K562 (cell line): ENCODE data around the gene FLCN. TPM values are rescaled to one million over a fixed set of nuclear protein-coding genes. Genes with fewer than 3 reads are reported as not detected.
A peak's percentile ranks its signal among the peaks of the same experiment; 100 is the strongest.

Experiments used
- ASH1L ChIP-seq: fragments of 450-650 bp; IDR thresholded peaks from 2 replicates; pipeline ENCODE4 v1.6.1; 2018; ENCODE audit warnings: borderline replicate concordance, mild to moderate bottlenecking, low read depth; ENCODE audit not compliant: partially characterized antibody
- CAMTA2 ChIP-seq: fragments of 250-450 bp; sonication (Bioruptor Pico); conservative IDR thresholded peaks from 2 replicates; pipeline ENCODE4 v1.5.1; 2022
- ELF2 ChIP-seq: fragments of 250-450 bp; sonication (Bioruptor Pico); IDR thresholded peaks from 2 replicates; pipeline ENCODE4 v1.5.0; 2021; ENCODE audit warnings: mild to moderate bottlenecking
- ERF ChIP-seq: fragments of 450-650 bp; formaldehyde crosslinking; IDR thresholded peaks from 2 replicates; pipeline ENCODE4 v1.4.0; 2020; ENCODE audit warnings: mild to moderate bottlenecking, mixed read lengths
- FOXJ2 ChIP-seq: fragments of 200-800 bp; sonication (Bioruptor generic); IDR thresholded peaks from 2 replicates; pipeline ENCODE4 v1.6.1; 2016; ENCODE audit warnings: missing genetic modification characterization, missing compliant biosample characterization
- HIVEP1 ChIP-seq: fragments of 250-450 bp; sonication (Bioruptor Pico); IDR thresholded peaks from 2 replicates; pipeline ENCODE4 v1.4.0; 2020; ENCODE audit warnings: mild to moderate bottlenecking
- KAT2B ChIP-seq: IDR thresholded peaks from one replicate; pipeline ENCODE4 v1.6.1; 2012; ENCODE audit warnings: low read depth, mild to moderate bottlenecking, control low read depth, inconsistent platforms, low read length, moderate library complexity
- MAFF ChIP-seq: IDR thresholded peaks from 2 replicates; pipeline ENCODE4 v1.6.1; 2012; ENCODE audit warnings: low read length, improper control_type of control experiment
- MXI1 ChIP-seq: IDR thresholded peaks from 2 replicates; pipeline ENCODE4 v1.6.1; 2011; ENCODE audit warnings: low read depth, mild to moderate bottlenecking, improper control_type of control experiment, low read length
- POLR2AphosphoS5 ChIP-seq: IDR thresholded peaks from 2 replicates; pipeline ENCODE4 v1.6.1; 2011; ENCODE audit warnings: mild to moderate bottlenecking, low read depth, low read length, moderate library complexity; ENCODE audit not compliant: control insufficient read depth, insufficient read depth
- RFX1 ChIP-seq: fragments of 450-650 bp; IDR thresholded peaks from 2 replicates; pipeline ENCODE4 v1.6.1; 2016; ENCODE audit warnings: mild to moderate bottlenecking, moderate library complexity
- SMARCE1 ChIP-seq: fragments of 450-650 bp; IDR thresholded peaks from 2 replicates; pipeline ENCODE4 v1.7.1; 2016; ENCODE audit warnings: mild to moderate bottlenecking
- TEAD1 ChIP-seq, 2 experiments: fragments of 450-650 bp in 1 of 2; sonication (generic) in 1 of 2; formaldehyde crosslinking; IDR thresholded peaks; 2 replicates each; pipeline versions ENCODE4 v1.4.0 to v1.8.0; 2020 to 2022; ENCODE audit warnings: mild to moderate bottlenecking in 2 of 2, missing genetic modification reagents in 1 of 2
- ZC3H8 ChIP-seq: fragments of 450-650 bp; IDR thresholded peaks from 2 replicates; pipeline ENCODE4 v1.6.1; 2017
- ZNF184 ChIP-seq: sonication (generic); formaldehyde crosslinking; IDR thresholded peaks from 2 replicates; pipeline ENCODE4 v1.5.0; 2020; ENCODE audit warnings: missing genetic modification reagents
- ZNF668 ChIP-seq: fragments of 250-450 bp; sonication (Bioruptor Pico); IDR thresholded peaks from 2 replicates; pipeline ENCODE4 v1.8.0; 2022; ENCODE audit warnings: mild to moderate bottlenecking, inconsistent platforms
- polyA plus RNA-seq, 8 experiments: library from polyadenylated mRNA; depleted of rRNA in 4 of 8; stranded (reverse) in 5 of 8; unstranded in 3 of 8; fragments of >200 nt; fragmentation: Nextera tagmentation in 2 of 8; fragmentation: Illumina TruSeq in 1 of 8; extraction: Ambion mirVana in 2 of 8; extraction: Trizol in 1 of 8; gene quantifications; 2 replicates each; pipeline versions ENCODE4 v1.2.1 to v1.2.3, GENCODE V29; 2011 to 2014; ENCODE audit warnings: inconsistent platforms in 1 of 8, missing spikeins in 1 of 8
- total RNA-seq, 7 experiments: library from RNA; depleted of rRNA in 6 of 7; stranded (reverse); fragments of >200 nt in 6 of 7; fragmentation: Illumina TruSeq in 2 of 7; extraction: Trizol in 2 of 7; gene quantifications; 2 replicates each; pipeline versions ENCODE4 v1.2.1 to v1.2.3, GENCODE V29; 2011 to 2021; ENCODE audit warnings: low replicate concordance in 1 of 7
- TF ChIP-seq, protein P1 (sequence below): sonication (generic); formaldehyde crosslinking; IDR thresholded peaks from 2 replicates; pipeline ENCODE4 v1.8.0; 2022; ENCODE audit warnings: mild to moderate bottlenecking, missing genetic modification reagents
- TF ChIP-seq, protein P2 (sequence below): fragments of 250-450 bp; sonication (Bioruptor Pico); IDR thresholded peaks from 2 replicates; pipeline ENCODE4 v1.9.0; 2021; ENCODE audit warnings: mild to moderate bottlenecking, inconsistent platforms
- TF ChIP-seq, protein P3 (sequence below): fragments of 450-650 bp; conservative IDR thresholded peaks from 2 replicates; pipeline ENCODE4 v1.6.1; 2016; ENCODE audit warnings: missing genetic modification characterization, low read depth, mild to moderate bottlenecking, missing compliant biosample characterization, moderate library complexity
- TF ChIP-seq, protein P4 (sequence below): sonication (generic); IDR thresholded peaks from 2 replicates; pipeline ENCODE4 v1.6.1; 2016

Gene FLCN
- total and polyA plus RNA-seq, 9 of the 15 experiments (the other 6 are each of a cell fraction or from before 2014, with no cell fraction given): 1.6 to 33.5 (median 10.9) TPM

DNA sequence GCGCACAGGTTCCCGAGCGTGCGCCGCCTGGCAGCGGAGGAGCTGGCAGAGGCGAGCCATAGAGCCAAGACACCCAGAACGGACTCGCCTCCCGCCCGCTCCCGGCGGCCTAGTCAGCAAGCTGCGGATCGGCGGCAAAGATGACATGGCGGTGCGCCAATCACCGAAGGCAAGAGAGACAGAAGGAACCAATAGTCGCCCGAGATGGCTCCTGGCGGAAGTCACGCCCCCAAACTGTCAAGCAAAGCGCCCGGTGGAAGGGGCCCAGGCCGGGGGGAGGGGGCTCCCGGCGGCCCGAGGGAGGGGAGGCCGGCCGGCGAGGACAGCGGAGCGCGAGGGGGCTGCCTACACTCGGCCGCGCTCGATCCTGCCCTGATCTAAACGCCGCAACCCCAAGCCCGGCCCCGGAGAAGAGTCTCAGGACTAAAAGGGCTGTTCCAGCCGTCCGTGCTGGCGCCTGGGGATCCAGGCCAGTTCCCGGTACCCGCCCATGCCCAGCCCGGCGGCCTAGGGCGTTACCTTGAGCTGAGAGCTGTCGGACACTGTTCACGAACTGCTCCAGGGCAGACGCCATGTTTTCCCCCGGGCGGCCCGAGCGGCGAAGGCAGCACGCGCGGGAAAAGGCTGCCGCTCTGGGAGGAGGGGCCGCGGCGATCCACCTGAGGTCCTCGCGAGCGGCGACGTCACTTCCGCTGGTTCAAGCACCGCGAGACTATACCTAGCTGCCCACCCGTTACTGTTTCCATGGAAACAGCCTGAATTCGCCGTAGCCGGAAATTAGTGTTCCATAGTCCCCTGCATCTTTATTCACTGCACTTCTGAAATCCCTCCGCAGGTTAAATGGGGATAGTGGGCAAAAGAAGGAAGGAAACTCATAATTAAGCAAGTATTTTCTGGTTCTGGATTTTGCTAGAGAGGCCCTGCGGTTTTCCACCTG, 43.9 kb upstream of the FLCN start, which contains the start of gene COPS3 (continued):
- TF ChIP-seq, protein P1, sequence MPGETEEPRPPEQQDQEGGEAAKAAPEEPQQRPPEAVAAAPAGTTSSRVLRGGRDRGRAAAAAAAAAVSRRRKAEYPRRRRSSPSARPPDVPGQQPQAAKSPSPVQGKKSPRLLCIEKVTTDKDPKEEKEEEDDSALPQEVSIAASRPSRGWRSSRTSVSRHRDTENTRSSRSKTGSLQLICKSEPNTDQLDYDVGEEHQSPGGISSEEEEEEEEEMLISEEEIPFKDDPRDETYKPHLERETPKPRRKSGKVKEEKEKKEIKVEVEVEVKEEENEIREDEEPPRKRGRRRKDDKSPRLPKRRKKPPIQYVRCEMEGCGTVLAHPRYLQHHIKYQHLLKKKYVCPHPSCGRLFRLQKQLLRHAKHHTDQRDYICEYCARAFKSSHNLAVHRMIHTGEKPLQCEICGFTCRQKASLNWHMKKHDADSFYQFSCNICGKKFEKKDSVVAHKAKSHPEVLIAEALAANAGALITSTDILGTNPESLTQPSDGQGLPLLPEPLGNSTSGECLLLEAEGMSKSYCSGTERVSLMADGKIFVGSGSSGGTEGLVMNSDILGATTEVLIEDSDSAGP (CRISPR knock-in tag): no peak
- TF ChIP-seq ASH1L (peak; percentile 74), MAFF (peak; percentile 5; the same call in 1 of the 2 replicates), MXI1 (peak; percentile 67; the same call in 1 of the 2 replicates), SMARCE1 (no peak), CAMTA2 (CRISPR knock-in tag) (no peak), KAT2B (no peak), ELF2 (CRISPR knock-in tag) (no peak), RFX1 (peak; percentile 99), HIVEP1 (CRISPR knock-in tag) (no peak), ZNF184 (CRISPR knock-in tag) (no peak), POLR2AphosphoS5 (peak; percentile 80), TEAD1 (CRISPR knock-in tag; IDR thresholded peaks at IDR 0.05) (peak in 1 of 2 experiments; percentile 48; a peak in 1 of 4 replicates), ZNF668 (no peak), ERF (CRISPR knock-in tag) (no peak), FOXJ2 (tag) (peak; percentile 49; the same call in 1 of the 2 replicates), ZC3H8 (no peak)
- TF ChIP-seq, protein P2, sequence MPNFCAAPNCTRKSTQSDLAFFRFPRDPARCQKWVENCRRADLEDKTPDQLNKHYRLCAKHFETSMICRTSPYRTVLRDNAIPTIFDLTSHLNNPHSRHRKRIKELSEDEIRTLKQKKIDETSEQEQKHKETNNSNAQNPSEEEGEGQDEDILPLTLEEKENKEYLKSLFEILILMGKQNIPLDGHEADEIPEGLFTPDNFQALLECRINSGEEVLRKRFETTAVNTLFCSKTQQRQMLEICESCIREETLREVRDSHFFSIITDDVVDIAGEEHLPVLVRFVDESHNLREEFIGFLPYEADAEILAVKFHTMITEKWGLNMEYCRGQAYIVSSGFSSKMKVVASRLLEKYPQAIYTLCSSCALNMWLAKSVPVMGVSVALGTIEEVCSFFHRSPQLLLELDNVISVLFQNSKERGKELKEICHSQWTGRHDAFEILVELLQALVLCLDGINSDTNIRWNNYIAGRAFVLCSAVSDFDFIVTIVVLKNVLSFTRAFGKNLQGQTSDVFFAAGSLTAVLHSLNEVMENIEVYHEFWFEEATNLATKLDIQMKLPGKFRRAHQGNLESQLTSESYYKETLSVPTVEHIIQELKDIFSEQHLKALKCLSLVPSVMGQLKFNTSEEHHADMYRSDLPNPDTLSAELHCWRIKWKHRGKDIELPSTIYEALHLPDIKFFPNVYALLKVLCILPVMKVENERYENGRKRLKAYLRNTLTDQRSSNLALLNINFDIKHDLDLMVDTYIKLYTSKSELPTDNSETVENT (CRISPR knock-in tag): no peak
- TF ChIP-seq, protein P3, sequence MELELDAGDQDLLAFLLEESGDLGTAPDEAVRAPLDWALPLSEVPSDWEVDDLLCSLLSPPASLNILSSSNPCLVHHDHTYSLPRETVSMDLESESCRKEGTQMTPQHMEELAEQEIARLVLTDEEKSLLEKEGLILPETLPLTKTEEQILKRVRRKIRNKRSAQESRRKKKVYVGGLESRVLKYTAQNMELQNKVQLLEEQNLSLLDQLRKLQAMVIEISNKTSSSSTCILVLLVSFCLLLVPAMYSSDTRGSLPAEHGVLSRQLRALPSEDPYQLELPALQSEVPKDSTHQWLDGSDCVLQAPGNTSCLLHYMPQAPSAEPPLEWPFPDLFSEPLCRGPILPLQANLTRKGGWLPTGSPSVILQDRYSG (tag): no peak
- TF ChIP-seq, protein P4, sequence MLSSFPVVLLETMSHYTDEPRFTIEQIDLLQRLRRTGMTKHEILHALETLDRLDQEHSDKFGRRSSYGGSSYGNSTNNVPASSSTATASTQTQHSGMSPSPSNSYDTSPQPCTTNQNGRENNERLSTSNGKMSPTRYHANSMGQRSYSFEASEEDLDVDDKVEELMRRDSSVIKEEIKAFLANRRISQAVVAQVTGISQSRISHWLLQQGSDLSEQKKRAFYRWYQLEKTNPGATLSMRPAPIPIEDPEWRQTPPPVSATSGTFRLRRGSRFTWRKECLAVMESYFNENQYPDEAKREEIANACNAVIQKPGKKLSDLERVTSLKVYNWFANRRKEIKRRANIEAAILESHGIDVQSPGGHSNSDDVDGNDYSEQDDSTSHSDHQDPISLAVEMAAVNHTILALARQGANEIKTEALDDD: no peak
